Stimulated activated CD8-positive, alpha-beta memory T cell treated with anti-CD3 and anti-CD28 coated beads, Interleukin-12 subunit alpha, Interleukin-12 subunit beta, amount 100 ng/mL, for 1 hour (primary cell): ENCODE results near the gene SKOR1.

Source experiments
- DNase-seq: peaks from one replicate; pipeline ENCODE4 v3.0.0-alpha.2; 2020; ENCODE audit warnings: low read depth

SKOR1 gene

DNA sequence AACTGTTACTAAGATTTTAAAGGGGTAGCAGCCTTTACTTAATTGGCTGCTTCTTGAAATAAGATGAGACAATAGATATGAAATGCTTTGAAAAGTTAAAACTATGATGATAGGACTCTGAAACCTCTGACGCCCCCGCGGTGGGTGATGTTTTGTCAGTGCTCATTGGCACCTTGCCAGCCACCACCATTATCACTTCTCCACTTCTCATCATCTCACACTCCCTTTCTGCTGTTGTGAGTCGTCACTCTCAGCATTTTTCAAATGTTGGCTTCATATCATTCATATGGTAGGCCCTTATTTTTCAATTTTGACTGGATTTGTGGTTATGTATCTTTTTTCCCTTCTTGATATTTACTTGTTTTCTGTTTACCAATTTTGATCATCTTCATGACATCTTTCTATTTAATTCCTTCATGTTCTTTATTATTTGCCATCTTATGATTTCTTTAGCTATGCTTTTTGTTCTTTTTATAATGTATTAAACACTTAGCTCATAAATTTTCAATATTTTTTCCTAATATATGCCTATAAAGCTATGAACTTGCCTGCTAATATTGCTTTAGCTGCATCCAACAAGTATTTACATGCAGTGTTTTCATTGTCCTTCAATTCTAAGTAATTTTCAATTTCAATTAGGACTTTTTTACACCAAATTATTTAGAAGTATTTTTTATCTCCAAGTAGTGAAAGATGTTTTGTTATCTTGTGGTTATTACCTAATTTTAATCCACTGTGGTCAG, 30.3 kb upstream of the SKOR1 start:
- no peak for DNase-seq

DNA sequence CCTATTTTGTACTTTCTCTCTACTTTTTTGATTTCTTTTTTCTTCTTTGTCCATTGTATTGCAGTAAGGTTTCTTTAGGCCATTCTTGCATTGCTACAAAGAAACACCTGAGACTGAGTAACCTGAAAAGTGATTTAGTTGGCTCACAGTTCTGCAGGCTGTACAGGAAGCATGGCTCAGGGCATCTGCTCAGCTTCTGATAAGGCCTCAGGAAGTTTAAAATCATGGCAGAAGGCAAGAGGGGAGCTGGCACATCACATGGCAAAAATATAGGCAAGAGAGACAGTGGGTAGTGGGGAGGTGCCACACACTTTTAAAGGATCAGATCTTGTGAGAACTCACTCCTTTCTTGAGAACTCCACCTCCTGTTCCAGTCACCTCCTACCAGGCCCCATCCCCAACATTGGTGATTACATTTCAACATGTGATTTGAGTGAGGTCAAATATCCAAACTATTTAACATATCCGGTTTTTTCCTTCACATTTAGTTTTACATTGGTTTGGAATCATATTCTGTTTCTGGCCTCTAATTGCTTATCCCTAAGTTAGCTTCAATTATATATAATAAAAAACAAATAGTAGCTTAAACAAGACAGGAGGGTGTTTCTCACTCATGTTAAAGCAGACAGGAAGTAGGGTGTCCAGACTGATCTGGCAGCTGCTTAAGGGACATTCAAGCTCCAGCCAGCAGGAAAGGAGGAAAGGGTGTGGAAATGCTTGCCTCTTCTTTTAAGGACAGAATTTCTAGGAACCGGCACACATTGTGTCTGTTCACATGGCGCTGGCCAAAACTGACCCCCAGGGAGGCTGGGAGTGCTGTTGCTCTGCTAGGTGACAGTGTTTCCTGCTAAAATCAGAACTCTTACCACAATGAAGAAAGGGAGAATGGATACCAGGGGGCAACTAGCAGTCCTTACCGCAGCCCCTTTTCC, 28.8 kb upstream of the SKOR1 start:
- no peak for DNase-seq

DNA sequence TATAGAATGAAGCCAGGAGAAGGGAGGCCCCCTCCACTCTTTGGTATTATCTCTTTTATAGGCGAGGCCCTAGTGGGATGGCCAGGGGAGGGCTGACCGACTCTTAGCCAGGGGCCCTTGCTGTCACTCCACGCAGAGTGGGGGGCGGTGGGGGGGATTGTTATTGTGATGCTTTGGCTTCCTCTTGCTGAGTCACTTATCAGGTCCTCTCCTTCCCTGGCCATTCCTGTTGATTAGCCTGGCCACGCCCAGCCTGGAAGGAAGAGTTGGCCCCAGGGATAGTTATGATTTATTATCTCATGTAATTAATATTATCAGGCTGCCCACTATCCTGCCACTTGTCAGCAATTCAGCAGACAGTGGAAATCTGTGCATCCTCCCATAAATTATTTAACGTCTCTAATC, 25.5 kb upstream of the SKOR1 start:
- DNase-seq: no peak

DNA sequence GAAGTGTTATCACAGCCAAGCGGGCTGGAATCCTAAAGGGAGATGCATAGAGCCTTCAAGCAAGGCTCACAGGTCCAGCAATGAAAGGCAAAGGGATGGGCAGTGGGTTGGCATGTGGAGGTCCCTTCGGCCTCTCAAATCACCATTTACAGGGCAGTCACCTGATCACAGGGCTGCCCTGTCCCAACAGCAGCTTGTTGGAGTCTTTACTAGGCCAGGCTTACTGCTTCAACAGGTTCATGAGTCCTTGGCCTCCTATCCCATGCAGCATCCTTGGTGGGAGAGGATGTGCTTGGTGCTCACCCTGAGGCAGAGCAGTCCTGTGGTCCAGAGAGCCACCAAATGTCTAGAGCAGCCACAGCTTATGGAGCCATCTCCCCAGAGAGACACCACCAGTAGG, 24.2 kb upstream of the SKOR1 start:
- no peak for DNase-seq

DNA sequence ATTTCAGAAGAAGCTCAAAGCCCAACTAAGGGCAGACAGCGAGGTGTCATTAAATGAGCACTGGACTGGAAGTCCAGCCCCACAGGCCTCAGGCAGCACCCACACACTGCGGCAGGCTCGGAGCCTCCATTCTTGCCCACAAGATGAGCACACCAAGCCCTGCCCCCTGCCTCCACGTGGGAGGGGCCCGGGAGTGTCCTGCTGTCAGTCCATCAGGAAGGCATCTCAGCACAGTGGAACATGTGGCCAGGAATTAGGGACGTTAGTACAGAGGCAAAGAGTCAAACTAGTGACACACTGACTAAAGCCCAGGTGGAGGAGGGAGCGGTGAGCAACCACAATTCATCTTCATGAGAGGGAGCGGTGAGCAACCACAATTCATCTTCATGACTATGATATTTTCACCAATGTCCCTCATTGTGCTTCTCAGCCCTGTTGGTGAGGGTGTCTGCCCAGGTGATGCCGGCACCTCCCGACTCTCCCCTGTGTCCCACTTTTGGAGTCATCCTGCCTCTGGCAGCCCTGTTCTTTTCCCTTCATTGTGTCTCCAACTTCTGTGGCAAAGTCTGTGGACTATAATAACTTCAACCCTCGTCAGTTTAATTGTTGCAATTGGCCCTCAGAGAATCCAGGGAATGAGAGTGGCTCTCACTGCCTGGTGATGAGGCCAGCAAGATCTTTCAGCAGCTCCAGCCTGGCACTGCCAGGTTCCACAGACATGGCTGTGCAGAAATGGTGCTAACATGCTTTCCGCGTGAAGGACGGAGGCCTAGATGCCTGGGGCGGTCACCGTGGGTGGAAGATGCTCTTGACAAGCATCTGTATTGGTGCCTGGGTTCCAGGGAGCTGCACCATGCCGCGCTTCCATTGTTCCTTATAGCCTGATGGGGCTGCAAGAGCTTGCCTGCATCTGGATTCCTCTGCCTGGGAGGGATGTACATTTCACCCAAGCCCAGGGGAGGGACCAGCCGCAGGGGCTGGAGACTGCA, 23.1 kb upstream of the SKOR1 start:
- no peak for DNase-seq

DNA sequence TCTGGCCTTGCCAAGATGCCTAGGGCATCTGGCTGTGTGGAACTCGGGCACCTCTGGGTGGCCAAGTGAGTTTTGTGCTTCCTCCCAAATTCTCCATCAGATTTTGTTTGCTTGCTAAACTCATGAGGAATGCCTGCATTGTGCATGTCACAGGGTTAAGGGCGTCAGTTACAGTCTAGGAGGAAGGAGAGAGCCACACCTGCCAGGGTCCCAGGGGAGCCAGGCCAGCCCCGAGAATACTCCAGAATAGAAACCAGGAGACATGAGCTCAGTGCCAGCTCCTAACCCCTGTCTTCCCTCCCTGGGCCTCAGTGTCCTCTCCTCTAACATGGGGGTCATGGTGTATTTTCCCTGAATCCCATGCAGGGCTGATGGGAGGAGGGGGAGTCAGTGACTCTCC, 22.0 kb upstream of the SKOR1 start:
- DNase-seq: no peak

DNA sequence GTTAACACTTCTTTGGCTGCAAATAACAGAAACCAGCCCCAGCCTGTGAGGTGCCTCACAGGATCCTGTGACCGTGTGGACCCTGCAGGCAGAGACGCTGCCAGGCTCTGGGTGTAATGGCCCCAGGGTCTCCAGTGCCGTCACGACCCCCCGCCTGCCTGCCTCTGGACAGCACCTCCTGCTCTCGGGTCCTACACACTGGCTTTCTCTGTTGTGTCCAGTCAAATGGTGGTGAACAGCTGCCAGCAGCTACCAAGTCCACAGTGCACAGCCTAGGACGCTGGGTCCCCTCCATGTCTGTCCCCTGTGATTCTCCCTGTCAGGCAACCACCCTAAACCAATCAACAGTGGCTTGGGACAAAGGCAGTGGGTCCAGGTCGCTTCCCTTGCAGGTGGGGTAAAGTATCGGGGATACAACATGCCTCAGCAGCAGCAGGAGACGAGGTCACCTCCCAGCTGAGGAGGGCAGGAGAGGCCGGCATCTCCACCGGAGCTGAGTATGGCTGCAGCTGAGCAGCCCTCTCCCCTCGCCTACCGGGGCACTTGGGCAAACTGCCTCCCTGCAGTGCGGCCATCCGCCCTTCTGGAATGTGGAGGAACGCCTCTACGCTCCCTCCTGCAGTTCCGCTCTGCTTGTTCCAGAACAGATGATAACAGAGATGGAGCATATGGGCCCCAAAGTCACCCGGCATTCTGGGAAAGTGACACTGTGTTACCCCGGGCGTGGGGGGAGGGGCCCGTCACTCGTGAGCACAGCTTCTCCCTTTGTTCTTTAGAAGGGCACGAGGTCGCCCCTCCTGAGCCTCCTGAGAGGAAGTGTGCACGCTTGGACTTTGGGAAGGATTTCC, 21.1 kb upstream of the SKOR1 start:
- no peak for DNase-seq

DNA sequence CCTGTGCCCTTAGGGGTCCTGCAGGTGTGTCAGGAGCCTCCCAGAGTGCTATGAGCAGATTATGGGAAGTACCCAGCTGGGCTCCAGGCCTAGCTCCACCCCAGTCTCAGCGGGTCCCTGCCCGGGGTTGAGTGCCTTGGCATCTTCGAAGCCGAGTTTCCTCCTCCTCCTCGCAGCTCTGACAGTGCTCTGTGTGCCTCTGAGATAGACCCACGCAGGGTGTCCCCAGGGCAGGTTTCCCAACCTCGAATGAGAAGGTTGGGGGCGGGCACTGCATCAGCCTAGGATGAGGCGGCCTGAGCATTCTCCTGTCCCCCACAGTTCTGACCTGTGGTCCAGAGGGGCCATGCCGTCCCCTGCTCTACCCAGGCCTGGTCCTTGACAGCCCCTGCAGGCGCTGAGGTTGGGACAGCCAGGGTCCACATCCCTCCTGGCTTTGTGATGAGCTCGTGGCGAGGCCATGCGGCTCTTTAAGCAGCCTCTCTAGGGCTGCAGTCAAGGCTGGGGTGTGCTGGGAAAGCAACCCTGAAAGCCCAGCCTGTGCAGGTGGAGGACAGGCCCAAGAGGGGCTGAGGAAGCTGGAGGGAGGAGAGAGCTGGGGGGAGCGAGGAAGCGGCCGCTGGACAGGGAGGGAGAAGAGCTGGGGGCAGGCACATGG, 20.2 kb upstream of the SKOR1 start:
- DNase-seq: no peak

DNA sequence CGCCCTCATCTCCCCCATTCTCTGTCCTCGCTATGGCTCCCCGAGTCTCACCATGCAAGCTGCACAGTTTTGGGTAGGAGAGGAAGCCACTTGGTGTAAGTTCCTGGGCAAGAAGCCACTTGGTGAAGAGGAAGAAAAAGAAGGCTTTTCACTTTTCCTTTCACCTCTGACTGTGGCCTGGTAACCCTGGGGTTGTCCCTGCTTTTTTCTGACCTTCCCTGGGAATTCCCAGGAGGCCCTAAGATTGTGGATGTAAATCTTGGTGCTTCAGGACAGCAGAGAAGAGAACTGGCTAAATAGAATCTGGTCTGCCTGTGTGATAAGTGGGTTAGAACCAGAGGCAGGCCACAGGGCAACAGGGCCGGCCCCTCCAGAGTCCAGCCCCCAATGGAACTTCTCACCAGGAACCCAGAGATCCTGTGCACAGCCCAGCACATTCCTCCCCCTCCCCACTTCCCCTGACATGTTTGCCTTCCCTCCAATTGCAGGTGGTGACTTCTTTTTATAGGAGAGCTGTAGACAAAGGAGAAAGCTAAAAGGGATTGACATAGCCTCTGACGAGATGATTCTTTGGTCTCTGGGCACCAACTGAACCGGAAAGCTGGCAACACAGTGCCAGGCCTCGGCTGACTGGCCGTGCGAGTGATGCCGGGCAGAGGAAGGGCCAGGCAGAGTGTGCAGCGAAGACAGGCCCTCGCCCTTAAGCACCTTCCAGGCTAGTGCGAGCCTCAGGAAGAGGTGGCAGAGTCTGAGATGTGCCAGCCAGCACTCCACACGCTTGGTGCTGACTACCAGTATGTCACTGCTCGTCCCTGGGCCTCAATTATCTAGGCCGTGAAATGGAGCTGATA, 19.4 kb upstream of the SKOR1 start:
- no peak for DNase-seq

DNA sequence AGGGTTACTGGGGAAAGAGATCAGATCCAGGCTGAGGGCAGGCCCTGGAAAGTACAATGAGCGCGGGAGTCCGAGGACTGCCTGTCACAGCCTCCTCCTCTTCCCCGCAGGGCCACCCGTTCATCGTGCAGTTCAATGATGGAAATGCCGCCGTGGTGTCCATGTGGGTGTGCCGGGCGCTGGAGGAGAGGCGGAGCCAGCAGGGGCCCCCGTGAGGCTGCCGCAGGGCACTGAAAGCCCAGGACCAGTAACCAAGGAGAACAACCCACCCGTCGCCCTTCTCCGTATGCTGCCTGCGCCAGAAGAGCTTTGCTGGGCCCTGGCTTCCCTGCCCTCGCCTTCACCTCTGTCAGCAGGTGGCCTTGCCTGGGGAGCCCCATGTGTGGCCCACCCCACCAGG, 18.8 kb upstream of the SKOR1 start:
- DNase-seq: no peak

DNA sequence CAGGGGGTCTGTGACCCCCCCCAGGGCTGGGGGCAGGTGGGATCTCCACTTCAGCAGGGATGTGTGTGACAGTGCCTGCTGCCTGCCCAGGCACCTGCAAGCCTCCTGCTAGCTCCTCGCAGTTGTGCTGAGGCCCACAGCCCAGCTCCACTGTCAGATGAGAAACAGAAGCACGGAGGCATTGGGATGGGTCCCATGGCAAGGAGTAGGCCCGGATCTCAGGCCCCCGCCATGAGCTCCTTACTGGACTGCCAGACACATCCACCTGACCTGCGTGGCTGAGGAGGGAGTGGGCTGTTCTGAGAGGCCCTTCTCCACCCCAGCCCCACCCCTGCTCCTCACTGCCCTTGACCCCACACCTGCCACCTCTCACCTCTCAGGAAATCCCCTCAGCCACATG, 18.2 kb upstream of the SKOR1 start:
- DNase-seq: no peak

DNA sequence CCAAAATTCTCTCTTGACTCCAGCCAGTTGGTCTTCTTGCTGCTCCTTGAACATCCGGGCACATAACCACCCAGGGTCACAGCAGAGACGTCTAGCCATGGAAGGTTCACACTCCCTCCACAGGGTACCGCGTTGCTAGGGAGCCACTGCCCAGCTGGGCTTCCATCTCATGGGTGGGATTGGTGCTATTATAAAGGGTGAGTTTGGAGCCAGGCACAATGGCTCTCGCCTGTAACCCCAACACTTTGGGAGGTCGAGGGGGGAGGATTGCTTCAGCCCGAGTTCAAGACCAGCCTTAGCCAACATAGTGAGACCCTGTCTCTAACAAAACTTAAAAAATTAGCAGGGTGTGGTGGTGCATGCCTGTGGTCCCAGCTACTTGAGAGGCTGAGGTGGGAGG, 17.5 kb upstream of the SKOR1 start:
- no peak for DNase-seq

DNA sequence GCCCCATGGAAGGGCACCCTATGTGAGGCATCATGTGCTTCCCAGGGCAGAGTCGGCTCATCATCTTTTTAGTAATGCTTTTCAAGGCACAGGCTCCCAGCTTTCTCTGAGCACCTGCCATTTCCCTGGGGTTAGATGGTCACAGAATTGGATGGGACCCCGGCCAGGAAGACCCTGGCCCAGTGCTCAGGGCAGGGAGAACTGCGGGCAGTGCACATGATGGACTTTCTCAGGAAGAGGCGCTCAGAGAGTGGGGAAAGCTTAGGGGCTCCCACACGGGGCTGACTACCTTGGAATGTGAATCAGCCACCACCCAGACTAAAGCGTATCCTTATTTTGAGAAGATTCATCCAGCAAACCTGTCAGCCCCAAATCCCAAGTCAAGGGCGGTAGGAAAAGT, 16.5 kb upstream of the SKOR1 start:
- no peak for DNase-seq

DNA sequence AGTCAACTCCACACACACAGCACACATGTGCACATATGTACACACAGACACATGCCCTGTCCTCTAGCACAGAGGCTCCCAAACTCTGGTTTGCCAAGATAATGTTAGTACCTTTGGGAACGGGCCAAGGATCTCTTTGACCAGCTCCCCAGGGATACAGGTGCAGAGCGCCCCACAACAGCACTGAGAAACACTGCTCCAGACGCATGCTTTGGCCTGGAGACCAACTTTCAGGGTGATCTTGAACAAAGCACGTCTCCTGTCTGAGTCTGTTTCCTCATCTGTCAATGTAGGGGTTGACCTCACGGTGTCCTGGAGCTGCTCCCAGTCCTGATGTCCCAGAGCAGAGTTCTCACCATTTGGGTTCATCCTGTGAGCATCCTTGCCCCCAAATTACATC, 15.9 kb upstream of the SKOR1 start:
- no peak for DNase-seq

DNA sequence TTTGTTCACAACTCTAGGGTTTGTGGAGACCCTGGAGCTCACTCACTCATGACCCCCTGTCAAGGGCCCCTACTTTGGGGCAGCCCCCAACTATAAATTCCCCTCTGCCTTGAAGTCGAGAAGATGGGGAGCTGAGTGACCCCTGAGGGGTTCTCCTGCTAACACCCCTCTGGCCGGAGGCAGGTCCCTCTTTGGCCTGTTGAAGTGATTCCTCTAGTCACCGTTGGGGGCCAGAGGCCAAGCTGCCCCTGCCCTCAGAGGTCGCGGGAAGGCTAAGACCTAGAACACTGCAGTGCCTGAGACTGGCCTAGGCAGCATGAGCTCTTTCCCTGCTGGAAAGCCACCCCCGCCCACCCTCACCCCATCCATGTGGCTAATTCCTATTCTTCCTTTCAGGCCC, 15.4 kb upstream of the SKOR1 start:
- DNase-seq: no peak

DNA sequence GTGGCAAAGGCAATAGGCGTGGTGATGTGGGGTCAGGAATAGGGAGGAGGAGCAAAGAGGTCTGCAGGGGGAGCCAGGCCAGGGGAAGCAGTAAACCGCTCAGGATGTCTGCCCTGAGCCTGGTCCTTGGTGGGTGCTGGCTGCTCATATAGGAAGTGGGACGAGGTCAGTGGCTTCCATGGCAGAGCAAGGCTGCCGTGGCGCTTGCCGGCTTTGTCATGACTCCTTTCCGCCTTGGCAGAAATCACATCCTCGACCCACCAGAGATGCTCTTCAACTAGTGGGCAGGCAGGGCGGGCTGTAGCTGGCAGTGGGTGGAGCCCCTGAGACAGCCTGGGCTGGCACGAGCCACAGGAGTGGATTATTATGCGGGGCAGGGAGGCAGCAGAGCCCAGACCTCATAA, 13.1 kb upstream of the SKOR1 start:
- DNase-seq: no peak

DNA sequence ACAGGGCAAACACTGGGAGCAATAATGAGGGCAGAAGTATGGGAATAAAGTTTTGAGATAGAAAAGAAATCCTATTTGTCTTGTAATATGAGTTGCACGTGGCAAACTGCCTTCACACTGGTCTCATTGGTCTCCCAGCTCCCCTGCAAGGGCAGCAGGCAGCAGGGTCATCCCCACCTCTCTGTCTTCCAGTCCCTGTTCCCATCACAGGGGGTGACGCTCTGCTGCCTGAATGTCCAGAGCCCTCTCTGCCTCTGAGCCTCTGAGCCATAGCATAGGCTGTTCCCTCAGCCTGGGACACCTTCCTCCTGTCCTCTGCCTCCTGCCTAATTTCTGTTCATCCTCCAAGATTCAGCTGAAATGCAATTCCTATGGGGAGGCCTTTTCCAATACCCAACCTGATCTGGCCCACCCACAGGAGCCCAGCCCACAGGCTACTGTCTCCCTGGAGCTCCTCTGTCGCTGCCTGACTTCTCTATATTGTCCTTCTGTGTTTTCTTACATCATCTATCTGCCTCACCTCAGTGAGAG, 12.1 kb upstream of the SKOR1 start:
- no peak for DNase-seq

DNA sequence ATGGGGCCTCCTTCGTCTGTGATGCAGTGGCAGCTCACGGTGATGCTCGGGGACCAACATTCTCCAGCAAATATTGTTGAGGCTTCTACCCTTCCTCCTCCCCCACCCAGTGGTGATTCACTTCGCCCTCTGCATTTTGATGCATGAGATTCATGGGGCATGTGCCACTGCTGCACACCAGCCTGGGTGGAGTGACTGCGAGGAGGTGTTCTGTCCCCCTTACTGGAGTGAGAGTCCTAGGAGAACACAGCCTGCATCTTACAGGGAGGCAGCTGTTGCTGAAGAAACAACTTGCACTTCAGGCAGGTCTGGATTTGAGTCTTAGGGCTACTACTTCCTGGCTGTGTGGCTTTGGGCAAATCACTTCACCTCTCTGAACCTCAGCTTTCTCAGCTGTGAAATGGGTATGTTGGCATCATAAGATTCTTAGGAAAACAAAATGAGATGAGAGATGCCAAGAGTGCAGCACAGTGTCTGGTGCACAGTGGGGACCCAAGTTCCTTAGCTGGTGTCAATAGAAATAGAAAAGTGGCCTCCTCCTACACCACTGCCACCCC, 10.2 kb upstream of the SKOR1 start:
- DNase-seq: no peak

DNA sequence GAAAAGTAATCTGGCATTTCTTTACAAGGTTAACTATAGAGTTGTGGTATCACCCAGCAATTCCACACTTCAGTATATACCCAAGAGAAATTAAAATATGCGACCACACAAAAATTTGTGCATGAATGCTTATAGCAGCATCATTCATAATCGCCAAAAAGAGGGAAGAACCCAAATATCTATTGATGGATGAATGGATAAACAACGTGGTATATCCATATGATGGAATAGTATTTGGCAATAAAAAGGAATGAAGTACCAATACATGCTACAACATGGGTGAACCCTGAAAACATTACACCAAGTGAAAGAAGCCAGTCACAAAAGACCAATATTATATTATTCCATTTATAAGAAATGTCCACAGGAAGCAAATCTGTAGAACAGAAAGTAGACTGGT, 8.6 kb upstream of the SKOR1 start:
- no peak for DNase-seq
